IMR-90 (cell line): ENCODE measurements around the gene KRI1.

Source experiments
- FOS ChIP-seq: fragments of 150-350 bp; IDR thresholded peaks from 2 replicates; pipeline ENCODE4 v1.6.1; 2016; ENCODE audit warnings: low read depth, low read length
- MXI1 ChIP-seq: IDR thresholded peaks from 2 replicates; pipeline ENCODE4 v1.6.1; 2012; ENCODE audit warnings: low read depth, mild to moderate bottlenecking, low read length, moderate library complexity, borderline replicate concordance
- POLR2A ChIP-seq: IDR thresholded peaks from 2 replicates; pipeline ENCODE4 v1.6.1; 2012; ENCODE audit warnings: mild to moderate bottlenecking, low read depth, low read length
- RAD21 ChIP-seq: IDR thresholded peaks from 2 replicates; pipeline ENCODE4 v1.6.1; 2012; ENCODE audit warnings: low read length, improper control_type of control experiment
- RCOR1 ChIP-seq: IDR thresholded peaks from 2 replicates; pipeline ENCODE4 v1.6.1; 2012; ENCODE audit warnings: mild to moderate bottlenecking, low read length, improper control_type of control experiment; ENCODE audit not compliant: insufficient replicate concordance
- SMC3 ChIP-seq: fragments of 150-350 bp; IDR thresholded peaks from 2 replicates; pipeline ENCODE4 v1.6.1; 2016; ENCODE audit warnings: low read depth, mild to moderate bottlenecking, antibody characterized with exemption, low read length, moderate library complexity
- TF ChIP-seq, protein P1 (sequence below): conservative IDR thresholded peaks from 2 replicates; pipeline ENCODE4 v1.5.1; 2012; ENCODE audit warnings: mild to moderate bottlenecking, low read depth, low read length, improper control_type of control experiment

- TF ChIP-seq, protein P1, sequence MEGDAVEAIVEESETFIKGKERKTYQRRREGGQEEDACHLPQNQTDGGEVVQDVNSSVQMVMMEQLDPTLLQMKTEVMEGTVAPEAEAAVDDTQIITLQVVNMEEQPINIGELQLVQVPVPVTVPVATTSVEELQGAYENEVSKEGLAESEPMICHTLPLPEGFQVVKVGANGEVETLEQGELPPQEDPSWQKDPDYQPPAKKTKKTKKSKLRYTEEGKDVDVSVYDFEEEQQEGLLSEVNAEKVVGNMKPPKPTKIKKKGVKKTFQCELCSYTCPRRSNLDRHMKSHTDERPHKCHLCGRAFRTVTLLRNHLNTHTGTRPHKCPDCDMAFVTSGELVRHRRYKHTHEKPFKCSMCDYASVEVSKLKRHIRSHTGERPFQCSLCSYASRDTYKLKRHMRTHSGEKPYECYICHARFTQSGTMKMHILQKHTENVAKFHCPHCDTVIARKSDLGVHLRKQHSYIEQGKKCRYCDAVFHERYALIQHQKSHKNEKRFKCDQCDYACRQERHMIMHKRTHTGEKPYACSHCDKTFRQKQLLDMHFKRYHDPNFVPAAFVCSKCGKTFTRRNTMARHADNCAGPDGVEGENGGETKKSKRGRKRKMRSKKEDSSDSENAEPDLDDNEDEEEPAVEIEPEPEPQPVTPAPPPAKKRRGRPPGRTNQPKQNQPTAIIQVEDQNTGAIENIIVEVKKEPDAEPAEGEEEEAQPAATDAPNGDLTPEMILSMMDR, result no peak
- TF ChIP-seq POLR2A (no peak), RAD21 (no peak), SMC3 (no peak), RCOR1 (no peak), MXI1 (no peak), FOS (no peak)
Observed at GRCh38 chr19:10582091-10582490, 16.3 kb upstream of the KRI1 start.
